Fibroblast of lung (primary cell): ENCODE data around the gene LRP1. TPM values are rescaled to one million over a fixed set of nuclear protein-coding genes. Genes with fewer than 3 reads are reported as not detected.

Source experiments
- DNase-seq, 2 donors: peaks; one replicate each; pipeline versions ENCODE4 v3.0.0 to v3.0.0-alpha.2; 2010; ENCODE audit warnings: low read depth in 2 of 2
- H2AFZ ChIP-seq: 2 replicates; pipeline ENCODE4 v1.5.1; 2012; ENCODE audit warnings: low read length, control low read depth, inconsistent platforms
- H3K27ac ChIP-seq: 2 replicates; pipeline ENCODE4 v1.5.1; 2011; ENCODE audit warnings: low read length, control low read depth; ENCODE audit not compliant: insufficient read depth
- H3K27me3 ChIP-seq: 2 replicates; pipeline ENCODE4 v1.5.1; 2011; ENCODE audit warnings: mild to moderate bottlenecking, low read length; ENCODE audit not compliant: control insufficient read depth, insufficient read depth
- H3K36me3 ChIP-seq: 2 replicates; pipeline ENCODE4 v1.5.1; 2011; ENCODE audit warnings: low read length; ENCODE audit not compliant: control insufficient read depth, insufficient read depth
- H3K4me1 ChIP-seq: 2 replicates; pipeline ENCODE4 v1.5.1; 2011; ENCODE audit warnings: low read length; ENCODE audit not compliant: control insufficient read depth, insufficient read depth; ENCODE audit errors: extremely low read depth
- H3K4me2 ChIP-seq: 2 replicates; pipeline ENCODE4 v1.5.1; 2011; ENCODE audit warnings: low read length, control low read depth; ENCODE audit not compliant: insufficient read depth; ENCODE audit errors: extremely low read depth
- H3K4me3 ChIP-seq, 4 experiments: fragments of 200-600 bp in 1 of 4; sonication (generic) in 1 of 4; replicated peaks in 1 of 4; 2 replicates each; pipeline ENCODE4 v1.5.1; 2011 to 2016; ENCODE audit warnings: low read length in 4 of 4, low read depth in 3 of 4, mild to moderate bottlenecking in 3 of 4, control low read depth in 2 of 4, inconsistent platforms in 1 of 4, mixed read lengths in 1 of 4; ENCODE audit not compliant: insufficient read depth in 1 of 4; ENCODE audit errors: control extremely low read depth in 1 of 4
- H3K79me2 ChIP-seq: 2 replicates; pipeline ENCODE4 v1.5.1; 2012; ENCODE audit warnings: mild to moderate bottlenecking, low read length, inconsistent platforms; ENCODE audit not compliant: control insufficient read depth, insufficient read depth
- H3K9ac ChIP-seq: 2 replicates; pipeline ENCODE4 v1.5.1; 2011; ENCODE audit warnings: mild to moderate bottlenecking, low read length, control low read depth; ENCODE audit not compliant: insufficient read depth
- H3K9me3 ChIP-seq: 2 replicates; pipeline ENCODE4 v1.5.1; 2012; ENCODE audit warnings: low read depth, low read length; ENCODE audit not compliant: control insufficient read depth, insufficient read depth
- H4K20me1 ChIP-seq: 2 replicates; pipeline ENCODE4 v1.5.1; 2011; ENCODE audit warnings: low read length; ENCODE audit not compliant: control insufficient read depth, insufficient read depth; ENCODE audit errors: extremely low read depth
- EZH2 ChIP-seq: IDR thresholded peaks from 2 replicates; pipeline ENCODE4 v1.5.1; 2012; ENCODE audit warnings: low read length, control low read depth, mild to moderate bottlenecking; ENCODE audit errors: missing control alignments
- polyA plus RNA-seq, 2 donors: library from polyadenylated mRNA; depleted of rRNA in 1 of 2; stranded (reverse) in 1 of 2; unstranded in 1 of 2; fragments of >200 nt; gene quantifications; 2 replicates each; pipeline ENCODE4 v1.2.1, GENCODE V29; 2011 to 2012; ENCODE audit warnings: missing spikeins in 1 of 2
- total RNA-seq: library from RNA; depleted of rRNA; stranded (reverse); fragments of >200 nt; gene quantifications from 2 replicates; pipeline ENCODE4 v1.2.1, GENCODE V29; 2014
- TF ChIP-seq, protein P1 (sequence below), 2 donors: IDR thresholded peaks in 1 of 2; conservative IDR thresholded peaks in 1 of 2; 1 replicate in 1 of 2; 2 replicates in 1 of 2; pipeline ENCODE4 v1.5.1; 2011 to 2012; ENCODE audit warnings: low read length in 2 of 2, control low read depth in 1 of 2, inconsistent platforms in 1 of 2, low read depth in 1 of 2, mild to moderate bottlenecking in 1 of 2

The LRP1 gene
- total and polyA plus RNA-seq, 2 donors (not counting 1 experiment from before 2014, with no cell fraction given): 92.2 to 464 TPM

DNA sequence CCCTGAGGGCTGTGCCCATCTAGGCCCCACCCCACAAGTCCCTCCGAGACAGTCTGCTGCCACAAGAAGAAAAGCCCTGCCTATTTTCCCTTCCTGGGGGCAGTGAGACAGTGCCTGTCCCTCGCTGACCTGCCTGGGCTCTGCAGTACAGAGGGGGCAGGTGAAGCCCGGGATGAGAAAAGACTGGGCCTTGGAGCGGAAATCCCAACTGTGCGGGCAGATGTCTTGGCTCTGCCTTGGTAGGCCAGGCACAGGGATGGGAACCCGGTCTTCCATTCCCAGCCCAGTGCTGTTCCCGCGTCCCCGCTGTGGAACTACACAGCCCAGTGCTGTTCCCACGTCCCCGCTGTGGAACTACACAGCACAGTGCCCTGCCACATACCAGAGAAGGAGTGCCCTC lies 75.5 kb downstream of the LRP1 start:
- no peaks in the 10 kb centered on the region for H3K4me1 ChIP-seq
- H3K27ac ChIP-seq: no peak overlapping the region
- H3K79me2 ChIP-seq: no peaks in the 10 kb centered on the region
- no peak overlapping the region for H3K4me2 ChIP-seq
- no peaks in the 10 kb centered on the region for H4K20me1 ChIP-seq
- H3K9ac ChIP-seq: no peak overlapping the region
- H3K9me3 ChIP-seq: no peaks in the 10 kb centered on the region
- DNase-seq: no peak
- no peak for TF ChIP-seq EZH2
- TF ChIP-seq, protein P1, sequence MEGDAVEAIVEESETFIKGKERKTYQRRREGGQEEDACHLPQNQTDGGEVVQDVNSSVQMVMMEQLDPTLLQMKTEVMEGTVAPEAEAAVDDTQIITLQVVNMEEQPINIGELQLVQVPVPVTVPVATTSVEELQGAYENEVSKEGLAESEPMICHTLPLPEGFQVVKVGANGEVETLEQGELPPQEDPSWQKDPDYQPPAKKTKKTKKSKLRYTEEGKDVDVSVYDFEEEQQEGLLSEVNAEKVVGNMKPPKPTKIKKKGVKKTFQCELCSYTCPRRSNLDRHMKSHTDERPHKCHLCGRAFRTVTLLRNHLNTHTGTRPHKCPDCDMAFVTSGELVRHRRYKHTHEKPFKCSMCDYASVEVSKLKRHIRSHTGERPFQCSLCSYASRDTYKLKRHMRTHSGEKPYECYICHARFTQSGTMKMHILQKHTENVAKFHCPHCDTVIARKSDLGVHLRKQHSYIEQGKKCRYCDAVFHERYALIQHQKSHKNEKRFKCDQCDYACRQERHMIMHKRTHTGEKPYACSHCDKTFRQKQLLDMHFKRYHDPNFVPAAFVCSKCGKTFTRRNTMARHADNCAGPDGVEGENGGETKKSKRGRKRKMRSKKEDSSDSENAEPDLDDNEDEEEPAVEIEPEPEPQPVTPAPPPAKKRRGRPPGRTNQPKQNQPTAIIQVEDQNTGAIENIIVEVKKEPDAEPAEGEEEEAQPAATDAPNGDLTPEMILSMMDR (conservative IDR thresholded peaks at IDR 0.05 in 1 of 2, IDR thresholded peaks at IDR 0.05 in 1 of 2; ENCODE audit: low read depth in 1 of 2, low read length in 2 of 2): no peak
- H3K27me3 ChIP-seq: no peaks in the 10 kb centered on the region
- peaks cover 78% of the 10 kb centered on the region for H3K36me3 ChIP-seq
- H3K4me3 ChIP-seq: no peak overlapping the region
- no peak overlapping the region for H2AFZ ChIP-seq

DNA sequence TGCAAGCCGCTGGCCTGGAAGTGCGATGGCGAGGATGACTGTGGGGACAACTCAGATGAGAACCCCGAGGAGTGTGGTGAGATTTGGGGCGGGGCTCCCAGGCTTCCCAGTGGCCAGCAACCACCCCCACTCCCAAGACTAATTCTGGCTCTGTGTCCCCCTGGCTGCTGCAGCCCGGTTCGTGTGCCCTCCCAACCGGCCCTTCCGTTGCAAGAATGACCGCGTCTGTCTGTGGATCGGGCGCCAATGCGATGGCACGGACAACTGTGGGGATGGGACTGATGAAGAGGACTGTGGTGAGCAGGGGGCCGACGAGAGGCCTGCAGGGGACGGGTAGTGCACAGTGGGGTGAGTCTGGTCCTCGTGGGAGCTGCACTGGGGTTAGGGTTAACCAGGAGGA lies 76.2 kb downstream of the LRP1 start:
- H3K36me3 ChIP-seq: peaks cover 77% of the 10 kb centered on the region
- no peak overlapping the region for H3K4me2 ChIP-seq
- no peaks in the 10 kb centered on the region for H3K9me3 ChIP-seq
- no peak overlapping the region for H3K9ac ChIP-seq
- H2AFZ ChIP-seq: no peak overlapping the region
- no peak overlapping the region for H3K4me3 ChIP-seq
- no peaks in the 10 kb centered on the region for H3K4me1 ChIP-seq
- TF ChIP-seq, protein P1 (conservative IDR thresholded peaks at IDR 0.05 in 1 of 2, IDR thresholded peaks at IDR 0.05 in 1 of 2; ENCODE audit: low read depth in 1 of 2, low read length in 2 of 2): no peak
- TF ChIP-seq EZH2: no peak
- H3K27ac ChIP-seq: no peak overlapping the region
- H3K27me3 ChIP-seq: no peaks in the 10 kb centered on the region
- H4K20me1 ChIP-seq: no peaks in the 10 kb centered on the region
- no peaks in the 10 kb centered on the region for H3K79me2 ChIP-seq
- DNase-seq: no peak

DNA sequence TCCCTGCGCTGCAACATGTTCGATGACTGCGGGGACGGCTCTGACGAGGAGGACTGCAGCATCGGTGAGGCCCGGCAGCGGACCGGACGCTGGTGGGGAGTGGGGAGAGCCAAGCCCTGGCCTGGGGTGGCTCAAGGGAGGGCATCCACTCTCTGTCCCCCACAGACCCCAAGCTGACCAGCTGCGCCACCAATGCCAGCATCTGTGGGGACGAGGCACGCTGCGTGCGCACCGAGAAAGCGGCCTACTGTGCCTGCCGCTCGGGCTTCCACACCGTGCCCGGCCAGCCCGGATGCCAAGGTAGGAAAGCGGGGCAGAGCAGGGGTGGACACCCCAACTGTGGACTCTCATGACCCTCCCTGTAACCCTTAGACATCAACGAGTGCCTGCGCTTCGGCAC lies 76.9 kb downstream of the LRP1 start:
- Histone ChIP-seq H3K4me1 (no peaks in the 10 kb centered on the region), H3K27me3 (no peaks in the 10 kb centered on the region), H3K9ac (no peak overlapping the region), H3K79me2 (no peaks in the 10 kb centered on the region), H3K36me3 (peaks cover 77% of the 10 kb centered on the region), H2AFZ (no peak overlapping the region), H3K4me3 (no peak overlapping the region), H3K27ac (no peak overlapping the region), H3K9me3 (no peaks in the 10 kb centered on the region), H4K20me1 (no peaks in the 10 kb centered on the region), H3K4me2 (no peak overlapping the region)
- DNase-seq: no peak
- TF ChIP-seq, protein P1 (conservative IDR thresholded peaks at IDR 0.05 in 1 of 2, IDR thresholded peaks at IDR 0.05 in 1 of 2; ENCODE audit: low read depth in 1 of 2, low read length in 2 of 2): no peak
- no peak for TF ChIP-seq EZH2
